ENCODE results near the gene KRT12.

Gene KRT12

DNA sequence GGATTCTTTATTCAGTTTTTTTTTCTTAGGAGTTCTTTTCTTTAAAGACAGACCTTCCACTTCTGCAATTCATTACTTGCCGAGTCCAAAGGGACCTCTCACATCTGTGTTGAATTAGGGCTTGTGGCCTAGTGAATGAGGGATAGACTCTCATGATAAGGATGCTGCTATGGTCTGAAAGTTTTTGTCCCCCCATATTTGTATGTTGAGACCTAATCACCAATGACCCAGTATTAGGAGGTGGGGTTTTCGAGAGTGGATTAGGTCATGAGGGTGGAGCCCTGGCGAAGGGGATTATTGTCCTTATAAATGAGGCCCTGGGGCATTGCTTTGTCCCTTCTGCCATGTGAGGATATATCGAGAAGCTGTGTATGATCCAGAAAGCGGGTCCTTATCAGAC, 9.5 kb downstream of the KRT12 start:
- Histone ChIP-seq H3K4me3 (no peak overlapping the region), H3K27ac (peak overlapping the region in 1 of 2 donors; percentile 30)
- TF ChIP-seq, protein P1, sequence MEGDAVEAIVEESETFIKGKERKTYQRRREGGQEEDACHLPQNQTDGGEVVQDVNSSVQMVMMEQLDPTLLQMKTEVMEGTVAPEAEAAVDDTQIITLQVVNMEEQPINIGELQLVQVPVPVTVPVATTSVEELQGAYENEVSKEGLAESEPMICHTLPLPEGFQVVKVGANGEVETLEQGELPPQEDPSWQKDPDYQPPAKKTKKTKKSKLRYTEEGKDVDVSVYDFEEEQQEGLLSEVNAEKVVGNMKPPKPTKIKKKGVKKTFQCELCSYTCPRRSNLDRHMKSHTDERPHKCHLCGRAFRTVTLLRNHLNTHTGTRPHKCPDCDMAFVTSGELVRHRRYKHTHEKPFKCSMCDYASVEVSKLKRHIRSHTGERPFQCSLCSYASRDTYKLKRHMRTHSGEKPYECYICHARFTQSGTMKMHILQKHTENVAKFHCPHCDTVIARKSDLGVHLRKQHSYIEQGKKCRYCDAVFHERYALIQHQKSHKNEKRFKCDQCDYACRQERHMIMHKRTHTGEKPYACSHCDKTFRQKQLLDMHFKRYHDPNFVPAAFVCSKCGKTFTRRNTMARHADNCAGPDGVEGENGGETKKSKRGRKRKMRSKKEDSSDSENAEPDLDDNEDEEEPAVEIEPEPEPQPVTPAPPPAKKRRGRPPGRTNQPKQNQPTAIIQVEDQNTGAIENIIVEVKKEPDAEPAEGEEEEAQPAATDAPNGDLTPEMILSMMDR (IDR thresholded peaks at IDR 0.05), result no peak
- no peak for DNase-seq (ENCODE audit: low spot score)

DNA sequence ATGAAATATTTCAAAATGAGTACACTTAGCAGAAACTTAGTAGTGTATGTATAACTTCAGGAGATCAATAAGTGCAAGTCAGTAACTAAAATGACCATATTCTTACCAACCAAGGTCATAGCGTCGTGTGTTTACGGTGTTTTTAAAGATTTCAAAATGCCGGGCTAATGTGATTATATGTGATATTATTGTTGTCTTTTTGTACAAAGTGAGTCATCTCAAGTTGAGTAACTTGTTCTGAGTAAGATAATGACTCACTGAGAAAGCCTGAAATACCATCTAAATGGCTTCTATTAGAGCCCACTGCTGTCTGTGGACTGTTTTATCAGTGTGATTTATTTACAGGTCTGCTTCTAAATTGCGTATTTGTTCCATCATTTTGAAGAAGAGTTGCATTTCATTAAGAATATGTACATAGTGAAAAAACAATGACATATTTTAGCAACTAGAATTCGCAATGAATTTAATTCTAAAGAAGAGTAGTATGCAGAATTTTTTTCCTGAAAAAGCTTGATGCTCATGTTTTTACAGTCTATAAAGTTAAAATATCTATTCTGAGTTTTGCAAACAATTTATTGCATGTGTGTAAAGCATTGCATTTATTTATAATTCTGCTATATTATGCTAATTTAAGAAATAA, 12.7 kb downstream of the KRT12 start:
- no peak for DNase-seq (ENCODE audit: low spot score)
- Histone ChIP-seq H3K4me3 (no peak overlapping the region), H3K27ac (no peak overlapping the region)
- TF ChIP-seq, protein P1 (IDR thresholded peaks at IDR 0.05), result no peak

DNA sequence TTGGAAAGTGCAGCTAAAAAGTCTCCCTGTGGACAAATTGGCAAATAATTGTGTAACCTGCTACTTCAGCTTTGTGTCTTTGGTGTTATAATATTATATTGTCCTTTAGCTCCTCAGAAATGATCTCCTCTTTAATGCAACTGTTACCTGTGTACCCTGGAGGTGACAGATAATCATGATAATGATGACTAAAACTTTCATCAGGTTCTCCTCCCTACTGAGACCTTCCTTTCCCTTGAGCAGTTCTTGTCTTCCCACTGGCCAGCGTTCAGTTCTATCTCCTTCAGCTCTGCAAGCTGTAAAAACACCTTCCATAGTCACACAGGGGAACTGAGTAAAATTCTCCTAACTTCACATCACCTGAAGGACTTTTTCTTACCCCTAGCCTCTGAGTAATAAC, 14.7 kb downstream of the KRT12 start:
- DNase-seq (ENCODE audit: low spot score), result no peak
- Histone ChIP-seq H3K27ac (no peak overlapping the region), H3K4me3 (no peak overlapping the region)
- TF ChIP-seq, protein P1 (IDR thresholded peaks at IDR 0.05), result no peak

DNA sequence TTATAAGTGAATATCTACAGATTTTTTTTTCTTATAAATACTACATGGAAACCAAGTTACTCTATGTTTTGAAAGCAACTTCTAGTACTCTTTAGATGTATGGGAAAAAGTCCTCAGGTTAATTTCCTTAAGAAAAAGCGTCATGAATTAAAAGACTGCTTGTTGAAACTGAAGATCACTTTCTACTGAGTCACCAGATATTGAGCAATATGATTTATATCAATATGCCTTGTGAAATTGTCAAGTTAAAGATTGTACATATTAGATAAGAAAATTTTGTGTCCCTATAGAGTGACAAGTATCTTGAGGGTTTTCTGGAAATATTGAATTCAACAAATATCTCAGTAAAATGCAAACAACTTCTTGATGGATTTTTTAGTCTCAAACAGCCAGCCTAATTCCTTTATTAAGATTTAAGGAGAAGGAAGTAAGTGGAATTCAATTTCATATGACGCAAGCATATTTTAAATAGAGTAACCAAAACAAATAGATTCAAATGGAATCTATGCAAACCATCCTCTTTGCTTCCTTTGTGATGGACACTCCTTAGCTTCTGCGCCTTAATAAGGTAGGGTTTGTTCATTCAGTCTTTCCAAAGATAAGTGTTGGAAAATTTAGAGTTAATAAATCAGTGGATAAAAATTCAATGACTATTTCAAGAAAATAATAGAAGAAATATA, 16.6 kb downstream of the KRT12 start:
- Histone ChIP-seq H3K4me3 (no peak overlapping the region), H3K27ac (no peak overlapping the region)
- DNase-seq (ENCODE audit: low spot score), result no peak
- TF ChIP-seq, protein P1 (IDR thresholded peaks at IDR 0.05), result no peak

DNA sequence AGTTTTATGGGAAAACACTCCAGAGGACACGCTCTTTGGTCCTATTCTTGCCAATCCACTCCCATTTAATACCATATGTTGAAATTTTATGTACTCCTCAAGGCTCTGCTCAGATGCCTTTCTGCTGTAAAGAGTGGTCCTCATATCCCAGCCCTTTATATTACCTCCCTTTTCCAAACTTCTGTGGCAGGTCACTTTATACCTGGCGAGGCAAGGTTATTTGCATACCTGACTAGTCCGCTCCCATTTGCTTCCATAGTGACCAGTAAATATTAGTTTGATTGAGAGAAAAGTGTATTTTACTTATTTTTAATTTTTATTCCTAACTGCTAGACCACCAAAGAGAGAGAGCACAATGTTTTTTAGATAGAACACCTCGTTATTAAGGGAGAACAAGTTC, 17.3 kb downstream of the KRT12 start:
- Histone ChIP-seq H3K27ac (no peak overlapping the region), H3K4me3 (no peak overlapping the region)
- DNase-seq (ENCODE audit: low spot score), result no peak
- TF ChIP-seq, protein P1 (IDR thresholded peaks at IDR 0.05), result no peak

DNA sequence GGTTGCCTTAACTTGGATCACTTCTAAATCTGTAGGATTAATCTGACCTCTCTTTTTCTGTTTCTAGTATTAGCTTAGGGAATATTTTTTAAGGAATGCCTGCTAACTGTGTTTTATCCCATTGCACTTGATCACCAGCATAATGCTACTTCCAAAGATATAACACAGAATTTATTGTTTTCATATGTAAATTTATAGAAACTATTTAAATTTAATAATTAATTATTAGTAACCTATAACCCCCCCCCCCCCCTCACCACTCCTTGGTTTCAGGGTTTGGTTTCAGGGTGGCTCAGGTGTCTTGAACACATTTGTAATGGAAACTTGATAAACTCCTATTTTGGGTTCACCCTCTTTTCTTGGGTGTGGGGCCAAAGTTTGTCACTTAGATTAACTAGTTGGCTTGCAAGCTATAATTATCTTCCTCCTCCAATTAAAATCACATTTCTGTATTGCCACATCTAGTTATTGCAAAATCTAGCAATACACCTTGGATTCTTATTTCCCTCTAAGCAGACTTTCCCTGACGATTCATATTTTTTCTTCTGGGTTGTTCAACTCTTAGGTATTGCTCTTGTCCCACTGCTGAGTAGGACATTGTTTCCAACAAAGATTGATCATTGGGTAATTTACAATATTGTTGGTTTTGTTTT, 18.3 kb downstream of the KRT12 start:
- H3K27ac ChIP-seq, result no peak overlapping the region
- no peak overlapping the region for H3K4me3 ChIP-seq
- TF ChIP-seq, protein P1 (IDR thresholded peaks at IDR 0.05), result no peak
- no peak for DNase-seq (ENCODE audit: low spot score)

Measured in coronary artery (tissue), 2 donors.